ENCODE data around the gene RAI1.

Gene RAI1

GRCh38 chr17:17648762-17649161 is 32.5 kb upstream of the RAI1 start:
- Histone ChIP-seq H3K23ac (ENCODE audit: low read length in 2 of 2) (no peak overlapping the region), H3K79me1 (replicated peaks; ENCODE audit: low read length, poor library complexity, severe bottlenecking) (no peaks in the 10 kb centered on the region), H2BK120ac (ENCODE audit: low read depth, low read length) (no peak overlapping the region), H2BK12ac (ENCODE audit: low read length in 2 of 2) (no peak overlapping the region), H2AK5ac (ENCODE audit: low read length, severe bottlenecking) (no peak overlapping the region), H3K9me3 (ENCODE audit: control insufficient read depth, low read length) (peaks cover 8% of the 10 kb centered on the region), H3K4ac (ENCODE audit: low read depth in 1 of 2, low read length in 2 of 2) (no peak overlapping the region), H2BK5ac (ENCODE audit: low read depth, low read length, poor library complexity, severe bottlenecking) (no peak overlapping the region), H2AFZ (ENCODE audit: low read depth, low read length) (no peak overlapping the region), H3K27ac (ENCODE audit: low read length, poor library complexity, severe bottlenecking) (no peak overlapping the region), H3K4me2 (ENCODE audit: low read length, poor library complexity, severe bottlenecking) (no peak overlapping the region), H3K4me3 (ENCODE audit: insufficient read depth in 1 of 2, low read depth in 1 of 2, low read length in 2 of 2) (no peak overlapping the region), H2BK15ac (ENCODE audit: low read depth, poor library complexity, severe bottlenecking) (no peak overlapping the region), H4K8ac (ENCODE audit: low read length) (no peak overlapping the region), H3K9ac (ENCODE audit: low read length) (no peak overlapping the region), H3K18ac (ENCODE audit: low read depth in 1 of 2, low read length in 2 of 2) (no peak overlapping the region), H3K14ac (ENCODE audit: low read length in 2 of 2) (no peak overlapping the region), H3K27me3 (ENCODE audit: control insufficient read depth in 1 of 2, insufficient read depth in 1 of 2, low read length in 2 of 2) (peaks cover 2 to 6% of the 10 kb centered on the region in 2 experiments), H4K91ac (ENCODE audit: low read length) (no peak overlapping the region), H3K4me1 (ENCODE audit: control insufficient read depth, insufficient read depth, low read depth, low read length) (peaks cover 10% of the 10 kb centered on the region), H3K36me3 (ENCODE audit: control insufficient read depth in 1 of 2, insufficient read depth in 2 of 2, low read depth in 1 of 2, low read length in 2 of 2) (no peaks in the 10 kb centered on the region)
- 53% methylated on average over 7 of the region's 7 CpGs for WGBS
- peak; percentile 39 for DNase-seq

- peaks cover 10% of the 10 kb centered on the region for H3K4me1 ChIP-seq (ENCODE audit: control insufficient read depth, insufficient read depth, low read depth, low read length)
- H3K79me1 ChIP-seq (replicated peaks; ENCODE audit: low read length, poor library complexity, severe bottlenecking), result no peaks in the 10 kb centered on the region
- no peaks in the 10 kb centered on the region for H3K36me3 ChIP-seq (ENCODE audit: control insufficient read depth in 1 of 2, insufficient read depth in 2 of 2, low read depth in 1 of 2, low read length in 2 of 2)
- H3K27ac ChIP-seq (ENCODE audit: low read length, poor library complexity, severe bottlenecking), result no peak overlapping the region
- no peak overlapping the region for H3K18ac ChIP-seq (ENCODE audit: low read depth in 1 of 2, low read length in 2 of 2)
- H2BK120ac ChIP-seq (ENCODE audit: low read depth, low read length), result no peak overlapping the region
- no peak overlapping the region for H3K4me2 ChIP-seq (ENCODE audit: low read length, poor library complexity, severe bottlenecking)
- no peak overlapping the region for H3K23ac ChIP-seq (ENCODE audit: low read length in 2 of 2)
- DNase-seq, result no peak
- no peak overlapping the region for H2BK12ac ChIP-seq (ENCODE audit: low read length in 2 of 2)
- no peak overlapping the region for H3K4me3 ChIP-seq (ENCODE audit: insufficient read depth in 1 of 2, low read depth in 1 of 2, low read length in 2 of 2)
- no peak overlapping the region for H4K91ac ChIP-seq (ENCODE audit: low read length)
- peaks cover 3% of the 10 kb centered on the region for H3K9me3 ChIP-seq (ENCODE audit: control insufficient read depth, low read length)
- peaks cover 3 to 6% of the 10 kb centered on the region in 2 experiments for H3K27me3 ChIP-seq (ENCODE audit: control insufficient read depth in 1 of 2, insufficient read depth in 1 of 2, low read length in 2 of 2)
- no peak overlapping the region for H2BK15ac ChIP-seq (ENCODE audit: low read depth, poor library complexity, severe bottlenecking)
- no peak overlapping the region for H3K9ac ChIP-seq (ENCODE audit: low read length)
- H4K8ac ChIP-seq (ENCODE audit: low read length), result no peak overlapping the region
- H3K4ac ChIP-seq (ENCODE audit: low read depth in 1 of 2, low read length in 2 of 2), result no peak overlapping the region
- no peak overlapping the region for H2AFZ ChIP-seq (ENCODE audit: low read depth, low read length)
- H2BK5ac ChIP-seq (ENCODE audit: low read depth, low read length, poor library complexity, severe bottlenecking), result no peak overlapping the region
- 100% methylated on average over 1 of the region's 1 CpG for WGBS
- no peak overlapping the region for H3K14ac ChIP-seq (ENCODE audit: low read length in 2 of 2)
- H2AK5ac ChIP-seq (ENCODE audit: low read length, severe bottlenecking), result no peak overlapping the region
These were observed 30.3 kb upstream of the RAI1 start for GRCh38 chr17:17650959-17651358.

- H3K36me3 ChIP-seq (ENCODE audit: control insufficient read depth in 1 of 2, insufficient read depth in 2 of 2, low read depth in 1 of 2, low read length in 2 of 2), result no peaks in the 10 kb centered on the region
- H3K27ac ChIP-seq (ENCODE audit: low read length, poor library complexity, severe bottlenecking), result no peak overlapping the region
- H3K4ac ChIP-seq (ENCODE audit: low read depth in 1 of 2, low read length in 2 of 2), result no peak overlapping the region
- no peak overlapping the region for H2BK5ac ChIP-seq (ENCODE audit: low read depth, low read length, poor library complexity, severe bottlenecking)
- no peak overlapping the region for H3K9ac ChIP-seq (ENCODE audit: low read length)
- H2BK15ac ChIP-seq (ENCODE audit: low read depth, poor library complexity, severe bottlenecking), result no peak overlapping the region
- no peak overlapping the region for H3K14ac ChIP-seq (ENCODE audit: low read length in 2 of 2)
- no peak overlapping the region for H2BK12ac ChIP-seq (ENCODE audit: low read length in 2 of 2)
- H3K23ac ChIP-seq (ENCODE audit: low read length in 2 of 2), result no peak overlapping the region
- H3K27me3 ChIP-seq (ENCODE audit: control insufficient read depth in 1 of 2, insufficient read depth in 1 of 2, low read length in 2 of 2), result peaks cover 0 to 3% of the 10 kb centered on the region in 2 experiments
- H2AK5ac ChIP-seq (ENCODE audit: low read length, severe bottlenecking), result no peak overlapping the region
- no peak overlapping the region for H3K18ac ChIP-seq (ENCODE audit: low read depth in 1 of 2, low read length in 2 of 2)
- H3K9me3 ChIP-seq (ENCODE audit: control insufficient read depth, low read length), result peaks cover 15% of the 10 kb centered on the region
- H2AFZ ChIP-seq (ENCODE audit: low read depth, low read length), result no peak overlapping the region
- no peaks in the 10 kb centered on the region for H3K79me1 ChIP-seq (replicated peaks; ENCODE audit: low read length, poor library complexity, severe bottlenecking)
- no peak for DNase-seq
- no peak overlapping the region for H4K91ac ChIP-seq (ENCODE audit: low read length)
- H3K4me2 ChIP-seq (ENCODE audit: low read length, poor library complexity, severe bottlenecking), result no peak overlapping the region
- no peak overlapping the region for H4K8ac ChIP-seq (ENCODE audit: low read length)
- WGBS, result 93% methylated on average over 3 of the region's 3 CpGs
- no peaks in the 10 kb centered on the region for H3K4me1 ChIP-seq (ENCODE audit: control insufficient read depth, insufficient read depth, low read depth, low read length)
- H2BK120ac ChIP-seq (ENCODE audit: low read depth, low read length), result no peak overlapping the region
- H3K4me3 ChIP-seq (ENCODE audit: insufficient read depth in 1 of 2, low read depth in 1 of 2, low read length in 2 of 2), result no peak overlapping the region
These were observed 27.9 kb upstream of the RAI1 start for GRCh38 chr17:17653343-17653742.

GRCh38 chr17:17659340-17659739 is 21.9 kb upstream of the RAI1 start:
- Histone ChIP-seq H3K14ac (ENCODE audit: low read length in 2 of 2) (no peak overlapping the region), H2AFZ (ENCODE audit: low read depth, low read length) (no peak overlapping the region), H3K18ac (ENCODE audit: low read depth in 1 of 2, low read length in 2 of 2) (no peak overlapping the region), H3K27ac (ENCODE audit: low read length, poor library complexity, severe bottlenecking) (no peak overlapping the region), H2BK12ac (ENCODE audit: low read length in 2 of 2) (no peak overlapping the region), H4K91ac (ENCODE audit: low read length) (no peak overlapping the region), H3K27me3 (ENCODE audit: control insufficient read depth in 1 of 2, insufficient read depth in 1 of 2, low read length in 2 of 2) (peaks cover 0 to 5% of the 10 kb centered on the region in 2 experiments), H2BK15ac (ENCODE audit: low read depth, poor library complexity, severe bottlenecking) (no peak overlapping the region), H4K8ac (ENCODE audit: low read length) (no peak overlapping the region), H3K9ac (ENCODE audit: low read length) (no peak overlapping the region), H3K79me1 (replicated peaks; ENCODE audit: low read length, poor library complexity, severe bottlenecking) (no peaks in the 10 kb centered on the region), H3K4ac (ENCODE audit: low read depth in 1 of 2, low read length in 2 of 2) (no peak overlapping the region), H3K4me3 (ENCODE audit: insufficient read depth in 1 of 2, low read depth in 1 of 2, low read length in 2 of 2) (no peak overlapping the region), H3K36me3 (ENCODE audit: control insufficient read depth in 1 of 2, insufficient read depth in 2 of 2, low read depth in 1 of 2, low read length in 2 of 2) (no peaks in the 10 kb centered on the region), H3K9me3 (ENCODE audit: control insufficient read depth, low read length) (peaks cover 27% of the 10 kb centered on the region), H3K4me1 (ENCODE audit: control insufficient read depth, insufficient read depth, low read depth, low read length) (peaks cover 15% of the 10 kb centered on the region), H2AK5ac (ENCODE audit: low read length, severe bottlenecking) (no peak overlapping the region), H2BK120ac (ENCODE audit: low read depth, low read length) (no peak overlapping the region), H2BK5ac (ENCODE audit: low read depth, low read length, poor library complexity, severe bottlenecking) (no peak overlapping the region), H3K23ac (ENCODE audit: low read length in 2 of 2) (no peak overlapping the region), H3K4me2 (ENCODE audit: low read length, poor library complexity, severe bottlenecking) (no peak overlapping the region)
- DNase-seq, result no peak
- 86% methylated on average over 2 of the region's 4 CpGs for WGBS
